ENCODE measurements around the gene DHX30.
A peak's percentile ranks its signal among the peaks of the same experiment; 100 is the strongest.
"Not testable (repeated sequence)": the region's sequence is repeated elsewhere in the genome, so short reads cannot be mapped to it uniquely, and the experiment has no call there.

DHX30 gene

GRCh38 chr3:47813551-47814177 lies 10.7 kb downstream of the DHX30 start:
- no peak for DNase-seq (ENCODE audit: low read depth in 2 of 2, low spot score in 1 of 2)

- no peak for DNase-seq (ENCODE audit: low read depth in 2 of 2, low spot score in 1 of 2)
These were observed 14.7 kb downstream of the DHX30 start for GRCh38 chr3:47817609-47818008.

- DNase-seq (ENCODE audit: low read depth in 2 of 2, low spot score in 1 of 2) = peak; percentile 38 to 56
These were observed 21.9 kb downstream of the DHX30 start for GRCh38 chr3:47824541-47825473.

GRCh38 chr3:47825590-47825989 lies 22.7 kb downstream of the DHX30 start:
- no peak for DNase-seq (ENCODE audit: low read depth in 2 of 2, low spot score in 1 of 2)

- DNase-seq (ENCODE audit: low read depth in 2 of 2, low spot score in 1 of 2) = not testable (repeated sequence)
These were observed 26.5 kb downstream of the DHX30 start for GRCh38 chr3:47829482-47829881.

- no peak for DNase-seq (ENCODE audit: low read depth in 2 of 2, low spot score in 1 of 2)
These were observed 34.0 kb downstream of the DHX30 start for GRCh38 chr3:47836986-47837385.

- no peak for DNase-seq (ENCODE audit: low read depth in 2 of 2, low spot score in 1 of 2)
These were observed 35.6 kb downstream of the DHX30 start for GRCh38 chr3:47838503-47838902.

- DNase-seq (ENCODE audit: low read depth in 2 of 2, low spot score in 1 of 2) = no peak
These were observed 38.9 kb downstream of the DHX30 start for GRCh38 chr3:47841786-47842349.

GRCh38 chr3:47846186-47846879 lies 43.4 kb downstream of the DHX30 start:
- no peak for DNase-seq (ENCODE audit: low read depth in 2 of 2, low spot score in 1 of 2)

GRCh38 chr3:47846880-47847248 lies 43.9 kb downstream of the DHX30 start:
- no peak for DNase-seq (ENCODE audit: low read depth in 2 of 2, low spot score in 1 of 2)

- DNase-seq (ENCODE audit: low read depth in 2 of 2, low spot score in 1 of 2) = no peak
These were observed 44.3 kb downstream of the DHX30 start for GRCh38 chr3:47847260-47847659.

GRCh38 chr3:47847801-47848518 lies 45.0 kb downstream of the DHX30 start:
- no peak for DNase-seq (ENCODE audit: low read depth in 2 of 2, low spot score in 1 of 2)

GRCh38 chr3:47848599-47849117 lies 45.7 kb downstream of the DHX30 start:
- DNase-seq (ENCODE audit: low read depth in 2 of 2, low spot score in 1 of 2) = no peak

- DNase-seq (ENCODE audit: low read depth in 2 of 2, low spot score in 1 of 2) = no peak
These were observed 46.3 kb downstream of the DHX30 start for GRCh38 chr3:47849186-47849698.

- DNase-seq (ENCODE audit: low read depth in 2 of 2, low spot score in 1 of 2) = no peak
These were observed 47.0 kb downstream of the DHX30 start for GRCh38 chr3:47849699-47850563.

GRCh38 chr3:47850564-47851410 lies 47.8 kb downstream of the DHX30 start:
- DNase-seq (ENCODE audit: low read depth in 2 of 2, low spot score in 1 of 2) = no peak

- no peak for DNase-seq (ENCODE audit: low read depth in 2 of 2, low spot score in 1 of 2)
These were observed 49.1 kb downstream of the DHX30 start for GRCh38 chr3:47851888-47852603.

Measured in stimulated activated CD8-positive, alpha-beta memory T cell treated with anti-CD3 and anti-CD28 coated beads, Interleukin-4, amount 100 ng/mL, for 1 hour (primary cell).